ENCODE results near the gene NPLOC4.

Gene NPLOC4

GRCh38 chr17:81508639-81509206 is 128.2 kb downstream of the NPLOC4 start:
- no peak for DNase-seq (ENCODE audit: low read depth in 2 of 2)

Data from stimulated activated CD4-positive, alpha-beta T cell treated with anti-CD3 and anti-CD28 coated beads, Interleukin-12 subunit alpha, Interleukin-12 subunit beta, amount 100 ng/mL, for 24 hours (primary cell).